Left ventricle myocardium inferior (tissue), 1 donor: Measurements from ENCODE around the gene ECI1. TPM values are rescaled to one million over a fixed set of nuclear protein-coding genes. Genes with fewer than 3 reads are reported as not detected.
"Not testable (repeated sequence)": the region's sequence is repeated elsewhere in the genome, so short reads cannot be mapped to it uniquely, and the experiment has no call there.

Source experiments
- DNase-seq: peaks from one replicate; pipeline ENCODE4 v3.0.0-alpha.2; 2020
- H3K27ac ChIP-seq: fragments of 200-600 bp; replicated peaks from 2 replicates; pipeline ENCODE4 v1.8.0; 2021
- H3K27me3 ChIP-seq: fragments of 200-600 bp; 2 replicates; pipeline ENCODE4 v1.8.0; 2021; ENCODE audit warnings: low read depth
- H3K36me3 ChIP-seq: fragments of 200-600 bp; 2 replicates; pipeline ENCODE4 v1.8.0; 2021
- H3K4me1 ChIP-seq: fragments of 200-600 bp; 2 replicates; pipeline ENCODE4 v1.8.0; 2021
- H3K4me3 ChIP-seq: fragments of 200-600 bp; 2 replicates; pipeline ENCODE4 v1.8.0; 2021; ENCODE audit warnings: mild to moderate bottlenecking, moderate library complexity
- H3K9me3 ChIP-seq: fragments of 200-600 bp; replicated peaks from 2 replicates; pipeline ENCODE4 v1.8.0; 2021
- CTCF ChIP-seq: fragments of 200-600 bp; IDR thresholded peaks from 2 replicates; pipeline ENCODE4 v1.8.0; 2021; ENCODE audit warnings: antibody characterized with exemption, mild to moderate bottlenecking, borderline replicate concordance
- intact Hi-C: fragments of 100-400 bp; cut with micrococcal nuclease; formaldehyde crosslinking; loops from one replicate; pipeline ENCODE4 v1.11.0; 2022
- total RNA-seq: library from RNA; stranded (reverse); fragmentation: NEBNext Ultra II Directional; extraction: Animal tissue kit (Norgen Biotek cat#: 25700); gene quantifications from one replicate; pipeline ENCODE4 v1.2.1, GENCODE V29; 2021
- donor health status: DM: no; HTN: yes; CAD: no; lungs with severe emphysema.

The ECI1 gene
- total RNA-seq, 1 donor from 2014 or later: 165 TPM

- no peak overlapping the region for H3K4me3 ChIP-seq
- no peaks in the 10 kb centered on the region for H3K27me3 ChIP-seq
- no peaks in the 10 kb centered on the region for H3K9me3 ChIP-seq
- intact Hi-C loops: no loop called here
- H3K36me3 ChIP-seq: peaks cover 91% of the 10 kb centered on the region
- TF ChIP-seq CTCF: no peak
- peaks cover 7% of the 10 kb centered on the region for H3K4me1 ChIP-seq
- no peak overlapping the region for H3K27ac ChIP-seq
- DNase-seq: no peak
Observed at GRCh38 chr16:2260250-2260649, 8.9 kb upstream of the ECI1 start.

- H3K27ac ChIP-seq, DNase-seq, H3K9me3 ChIP-seq, H3K4me3 ChIP-seq, intact Hi-C loops, H3K27me3 ChIP-seq, H3K4me1 ChIP-seq: not testable (repeated sequence)
- peaks cover 99% of the 10 kb centered on the region for H3K36me3 ChIP-seq
Observed at GRCh38 chr16:2258530-2258929, 7.1 kb upstream of the ECI1 start.

- Histone ChIP-seq H3K4me1 (no peaks in the 10 kb centered on the region), H3K36me3 (peaks cover 99% of the 10 kb centered on the region), H3K27ac (no peak overlapping the region), H3K27me3 (no peaks in the 10 kb centered on the region), H3K4me3 (no peak overlapping the region), H3K9me3 (no peaks in the 10 kb centered on the region)
- TF ChIP-seq CTCF: no peak
- intact Hi-C loops: no loop called here
- DNase-seq: no peak
Observed at GRCh38 chr16:2257726-2258125, 6.3 kb upstream of the ECI1 start.

- H3K4me1 ChIP-seq: peaks cover 8% of the 10 kb centered on the region
- DNase-seq: no peak
- no peak overlapping the region for H3K4me3 ChIP-seq
- no peaks in the 10 kb centered on the region for H3K27me3 ChIP-seq
- H3K36me3 ChIP-seq: peaks cover 89% of the 10 kb centered on the region
- intact Hi-C loops: no loop called here
- TF ChIP-seq CTCF: no peak
- no peak overlapping the region for H3K27ac ChIP-seq
- H3K9me3 ChIP-seq: no peaks in the 10 kb centered on the region
Observed at GRCh38 chr16:2256531-2257140, 5.2 kb upstream of the ECI1 start.

- no peak for TF ChIP-seq CTCF
- Histone ChIP-seq H3K27me3 (no peaks in the 10 kb centered on the region), H3K9me3 (no peaks in the 10 kb centered on the region), H3K36me3 (peaks cover 66% of the 10 kb centered on the region), H3K27ac (no peak overlapping the region), H3K4me1 (peaks cover 30% of the 10 kb centered on the region), H3K4me3 (no peak overlapping the region)
- DNase-seq: no peak
- intact Hi-C loops: no loop called here
Observed at GRCh38 chr16:2253293-2253692, 1.9 kb upstream of the ECI1 start.

GRCh38 chr16:2252806-2253148, 1.4 kb upstream of the ECI1 start:
- H3K36me3 ChIP-seq: peaks cover 63% of the 10 kb centered on the region
- H3K4me1 ChIP-seq: peaks cover 30% of the 10 kb centered on the region
- no peak for DNase-seq
- H3K27me3 ChIP-seq: no peaks in the 10 kb centered on the region
- no peak for TF ChIP-seq CTCF
- H3K27ac ChIP-seq: peak overlapping the region; percentile 98
- intact Hi-C loops: no loop called here
- no peak overlapping the region for H3K4me3 ChIP-seq
- H3K9me3 ChIP-seq: no peaks in the 10 kb centered on the region
